Right hindlimb (tissue), 1 donor: ENCODE data around the gene WDR91.
"Not testable (repeated sequence)": the region's sequence is repeated elsewhere in the genome, so short reads cannot be mapped to it uniquely, and the experiment has no call there.

Experiments
- DNase-seq: peaks from one replicate; pipeline ENCODE4 v3.0.0-alpha.2; 2018

WDR91 gene

GRCh38 chr7:135175931-135176330 lies 35.4 kb downstream of the WDR91 start:
- DNase-seq, result no peak

GRCh38 chr7:135174941-135175340 lies 36.4 kb downstream of the WDR91 start:
- no peak for DNase-seq

DNA sequence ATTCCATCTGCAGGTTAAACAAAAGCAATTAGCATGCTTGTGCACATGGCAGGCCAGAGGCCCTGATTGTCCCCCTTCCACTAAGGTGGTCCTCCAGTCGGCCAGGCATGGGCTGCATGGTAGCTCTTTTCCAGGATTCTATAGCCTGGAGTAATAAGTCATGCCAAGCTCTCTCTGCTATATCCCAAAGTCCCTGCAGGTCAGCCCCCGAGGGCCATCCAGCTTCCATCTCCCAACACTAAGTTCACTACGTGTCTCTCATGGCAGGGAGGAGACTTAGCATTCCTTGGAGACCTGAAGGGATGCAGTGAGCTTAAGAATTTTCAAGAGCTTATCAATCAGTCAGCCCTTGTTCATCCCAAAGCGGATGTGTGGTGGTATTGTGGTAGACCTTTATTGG lies 37.4 kb downstream of the WDR91 start:
- not testable (repeated sequence) for DNase-seq

- DNase-seq, result not testable (repeated sequence)
These were observed 39.6 kb downstream of the WDR91 start for GRCh38 chr7:135171581-135172291.

- DNase-seq, result not testable (repeated sequence)
These were observed 40.3 kb downstream of the WDR91 start for GRCh38 chr7:135170998-135171481.

- peak; percentile 95 for DNase-seq
These were observed 40.9 kb downstream of the WDR91 start, which contains the start of gene CYREN for GRCh38 chr7:135170274-135170997. TSS of gene CYREN (minus strand) at chr7:135170707. CDS start at chr7:135168922, 1,785 bp downstream.

- DNase-seq, result no peak
These were observed 41.4 kb downstream of the WDR91 start for GRCh38 chr7:135169964-135170273.

GRCh38 chr7:135169141-135169963 lies 42.0 kb downstream of the WDR91 start:
- DNase-seq, result no peak

- no peak for DNase-seq
These were observed 42.7 kb downstream of the WDR91 start for GRCh38 chr7:135168489-135169140.

GRCh38 chr7:135168001-135168400 lies 43.3 kb downstream of the WDR91 start:
- no peak for DNase-seq

- DNase-seq, result no peak
These were observed 43.9 kb downstream of the WDR91 start for GRCh38 chr7:135167365-135167917.

DNA sequence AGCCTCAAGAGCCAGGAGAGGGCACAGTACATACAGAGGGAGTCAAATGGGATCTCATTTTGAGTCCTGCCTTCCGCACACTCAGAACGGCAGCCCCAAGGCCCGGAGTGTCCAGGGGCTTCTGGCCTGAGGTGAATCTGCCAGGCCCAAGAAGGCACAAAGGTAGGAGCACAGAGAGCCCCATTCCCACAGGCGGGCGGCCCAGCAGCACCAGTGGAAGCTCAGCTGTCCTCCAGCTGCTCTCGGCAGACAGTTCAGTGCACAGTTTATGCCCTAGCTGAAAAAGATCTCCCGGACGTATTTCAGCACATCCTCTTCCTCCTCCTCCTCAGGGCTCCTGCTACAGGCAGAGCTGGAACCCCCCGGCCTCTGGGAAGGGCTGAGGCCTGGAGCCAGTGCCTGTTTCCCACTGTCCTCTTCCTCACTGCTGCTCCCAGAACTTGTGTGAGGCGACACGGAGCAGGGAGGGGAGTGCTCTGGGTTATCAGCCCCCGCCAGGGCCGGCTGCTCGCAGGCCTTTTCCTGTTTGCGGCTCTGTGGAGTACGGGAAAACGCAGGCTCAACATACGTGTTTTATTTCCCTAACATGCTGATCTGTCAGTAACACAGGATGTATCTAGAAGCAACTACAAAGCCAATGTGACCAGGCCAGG lies 44.9 kb downstream of the WDR91 start:
- DNase-seq, result no peak

GRCh38 chr7:135165862-135166261 lies 45.5 kb downstream of the WDR91 start:
- no peak for DNase-seq

GRCh38 chr7:135164357-135165061 lies 46.8 kb downstream of the WDR91 start:
- no peak for DNase-seq

GRCh38 chr7:135162382-135163001 lies 48.8 kb downstream of the WDR91 start:
- no peak for DNase-seq

DNA sequence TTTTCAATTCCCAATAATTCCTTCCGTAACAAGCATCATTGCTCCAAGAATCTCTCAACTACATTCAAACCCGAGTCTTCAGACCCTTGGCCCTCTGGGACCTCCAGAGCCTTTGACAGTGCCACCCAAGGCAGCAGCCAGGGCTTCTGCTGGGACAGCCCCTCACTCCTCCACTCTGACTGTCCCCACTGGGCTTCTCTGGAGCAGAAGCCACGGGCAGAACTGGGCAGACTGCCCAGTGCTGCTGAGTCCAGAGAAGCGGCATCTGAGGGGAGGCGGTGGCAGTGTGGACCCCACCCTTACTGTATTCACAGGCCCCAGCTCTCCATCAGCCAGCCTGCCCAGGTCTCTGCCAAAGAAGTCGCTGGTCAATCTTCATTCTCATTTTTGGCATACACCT lies 49.7 kb downstream of the WDR91 start:
- DNase-seq, result no peak

DNA sequence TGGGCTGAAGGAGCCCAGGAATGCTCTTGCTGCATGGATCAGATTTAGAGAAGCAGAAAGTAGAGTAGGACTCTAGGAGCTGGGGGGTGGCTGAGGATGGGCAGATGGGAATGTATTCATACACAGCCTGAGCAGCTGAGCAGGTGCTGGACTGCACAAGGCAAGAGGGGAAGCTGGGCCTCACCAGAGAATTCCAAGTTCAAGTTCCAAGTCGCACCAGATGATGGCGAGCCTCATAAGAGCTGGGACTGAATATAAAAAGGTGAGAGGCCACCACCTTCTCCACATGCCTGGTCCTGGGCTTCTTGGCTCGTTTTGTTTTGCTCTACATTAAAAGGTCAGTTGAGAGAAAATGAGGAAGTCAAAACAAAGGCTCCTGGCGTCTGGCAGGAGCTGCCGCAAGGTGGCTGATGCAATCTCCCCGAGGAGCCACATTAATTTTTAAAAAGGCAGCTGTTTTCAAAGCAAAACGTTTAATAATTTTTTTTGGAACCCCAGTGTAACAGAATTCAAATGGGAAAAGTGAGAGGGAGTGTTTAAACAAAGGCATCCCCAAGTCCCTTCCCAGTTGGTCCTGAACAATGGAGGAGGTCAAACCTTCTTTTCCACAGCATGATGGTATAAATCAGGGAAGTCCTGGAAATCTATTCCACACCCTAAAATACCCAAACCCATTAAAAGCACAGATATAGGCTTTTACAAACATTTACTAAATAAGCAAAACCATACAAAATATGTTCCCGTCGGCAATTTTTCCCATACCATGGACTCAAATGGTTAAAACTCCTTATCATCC lies 50.3 kb downstream of the WDR91 start:
- DNase-seq, result no peak

GRCh38 chr7:135160098-135160857 lies 51.0 kb downstream of the WDR91 start:
- DNase-seq, result no peak
